ENCODE measurements around the gene KPNB1.
A peak's percentile ranks its signal among the peaks of the same experiment; 100 is the strongest.

KPNB1 gene

DNA sequence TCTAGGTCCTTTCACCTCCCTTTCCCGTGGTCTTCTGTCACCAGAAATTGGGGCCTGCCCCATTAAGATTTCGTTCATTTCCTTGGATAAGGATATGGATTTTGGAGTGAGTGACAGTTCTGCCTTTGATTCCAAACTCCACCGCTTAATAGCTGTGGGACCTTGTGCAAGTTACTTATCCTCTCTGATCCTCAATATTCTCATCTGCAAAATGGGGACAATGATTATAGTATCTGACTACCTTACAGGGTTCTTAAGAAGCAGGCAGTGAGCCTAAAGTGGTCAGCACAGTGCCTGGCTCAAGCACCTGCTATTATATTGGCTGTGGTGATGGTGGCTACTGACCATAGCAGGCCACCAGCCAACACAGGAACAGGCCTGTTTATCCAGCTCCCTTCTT lies 59.9 kb downstream of the KPNB1 start:
- no peak overlapping the region for H3K4me3 ChIP-seq (ENCODE audit: low read depth, low read length)
- TF ChIP-seq, protein P1, sequence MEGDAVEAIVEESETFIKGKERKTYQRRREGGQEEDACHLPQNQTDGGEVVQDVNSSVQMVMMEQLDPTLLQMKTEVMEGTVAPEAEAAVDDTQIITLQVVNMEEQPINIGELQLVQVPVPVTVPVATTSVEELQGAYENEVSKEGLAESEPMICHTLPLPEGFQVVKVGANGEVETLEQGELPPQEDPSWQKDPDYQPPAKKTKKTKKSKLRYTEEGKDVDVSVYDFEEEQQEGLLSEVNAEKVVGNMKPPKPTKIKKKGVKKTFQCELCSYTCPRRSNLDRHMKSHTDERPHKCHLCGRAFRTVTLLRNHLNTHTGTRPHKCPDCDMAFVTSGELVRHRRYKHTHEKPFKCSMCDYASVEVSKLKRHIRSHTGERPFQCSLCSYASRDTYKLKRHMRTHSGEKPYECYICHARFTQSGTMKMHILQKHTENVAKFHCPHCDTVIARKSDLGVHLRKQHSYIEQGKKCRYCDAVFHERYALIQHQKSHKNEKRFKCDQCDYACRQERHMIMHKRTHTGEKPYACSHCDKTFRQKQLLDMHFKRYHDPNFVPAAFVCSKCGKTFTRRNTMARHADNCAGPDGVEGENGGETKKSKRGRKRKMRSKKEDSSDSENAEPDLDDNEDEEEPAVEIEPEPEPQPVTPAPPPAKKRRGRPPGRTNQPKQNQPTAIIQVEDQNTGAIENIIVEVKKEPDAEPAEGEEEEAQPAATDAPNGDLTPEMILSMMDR (IDR thresholded peaks at IDR 0.05; ENCODE audit: low read depth, low read length, missing control alignments): no peak
- DNase-seq (ENCODE audit: low read depth): no peak

GRCh38 chr17:47711366-47712099 lies 61.8 kb downstream of the KPNB1 start:
- H3K4me3 ChIP-seq (ENCODE audit: low read depth, low read length): no peak overlapping the region
- DNase-seq (ENCODE audit: low read depth): no peak
- TF ChIP-seq, protein P1 (IDR thresholded peaks at IDR 0.05; ENCODE audit: low read depth, low read length, missing control alignments): no peak

DNA sequence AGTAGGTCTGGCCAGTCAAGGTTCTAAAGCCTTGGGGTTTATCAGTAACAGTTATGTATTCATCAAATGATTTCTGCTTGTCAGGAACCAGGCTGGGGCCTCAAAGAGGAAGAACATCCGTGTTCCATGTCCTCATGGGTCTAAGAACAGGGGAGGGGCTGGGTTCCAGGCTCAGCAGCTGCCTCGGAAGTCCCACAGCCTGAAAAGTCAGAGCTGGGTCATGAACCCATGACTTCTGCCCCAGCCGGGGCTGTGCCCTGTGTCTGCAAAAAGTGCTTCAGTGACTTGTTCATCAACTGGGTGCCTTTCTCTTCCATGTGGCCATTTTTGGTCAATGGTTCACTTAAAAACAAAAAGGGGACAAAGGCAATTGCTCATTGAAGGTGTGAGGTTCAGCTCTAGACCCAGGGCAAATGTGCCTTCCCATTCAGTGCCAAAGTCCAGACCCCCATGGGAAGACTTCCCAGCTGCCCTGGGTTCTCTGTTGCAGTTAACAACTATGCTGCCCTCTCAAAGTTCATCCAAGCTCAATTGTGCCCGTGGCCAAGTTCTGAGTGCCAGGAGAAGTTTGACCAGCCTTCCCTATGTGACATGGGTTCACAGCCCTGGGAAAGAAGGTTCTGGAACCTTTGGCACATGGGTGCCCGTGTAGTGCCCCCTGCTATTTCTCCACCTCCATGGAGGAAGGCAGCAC lies 62.8 kb downstream of the KPNB1 start:
- no peak for DNase-seq (ENCODE audit: low read depth)
- H3K4me3 ChIP-seq (ENCODE audit: low read depth, low read length): no peak overlapping the region
- TF ChIP-seq, protein P1 (IDR thresholded peaks at IDR 0.05; ENCODE audit: low read depth, low read length, missing control alignments): no peak

- no peak for DNase-seq (ENCODE audit: low read depth)
- TF ChIP-seq, protein P1 (IDR thresholded peaks at IDR 0.05; ENCODE audit: low read depth, low read length, missing control alignments): peak; percentile 14
- H3K4me3 ChIP-seq (ENCODE audit: low read depth, low read length): no peak overlapping the region
Observed at GRCh38 chr17:47713980-47714700, 64.4 kb downstream of the KPNB1 start.

GRCh38 chr17:47714773-47715396 lies 65.2 kb downstream of the KPNB1 start:
- TF ChIP-seq, protein P1 (IDR thresholded peaks at IDR 0.05; ENCODE audit: low read depth, low read length, missing control alignments): no peak
- no peak overlapping the region for H3K4me3 ChIP-seq (ENCODE audit: low read depth, low read length)
- no peak for DNase-seq (ENCODE audit: low read depth)

GRCh38 chr17:47715669-47716325 lies 66.1 kb downstream of the KPNB1 start:
- no peak overlapping the region for H3K4me3 ChIP-seq (ENCODE audit: low read depth, low read length)
- TF ChIP-seq, protein P1 (IDR thresholded peaks at IDR 0.05; ENCODE audit: low read depth, low read length, missing control alignments): no peak
- DNase-seq (ENCODE audit: low read depth): no peak

Measured in GM12864 (cell line).